ENCODE measurements around the gene DNAJC27. TPM values are rescaled to one million over a fixed set of nuclear protein-coding genes. Genes with fewer than 3 reads are reported as not detected.

The DNAJC27 gene
- total RNA-seq, 1 donor from 2014 or later, result 7.0 TPM

GRCh38 chr2:24924732-24925131 lies 47.0 kb downstream of the DNAJC27 start:
- Mint-ChIP-seq H3K27me3 (ENCODE audit: unreplicated experiment) (no peaks in the 10 kb centered on the region), H3K36me3 (ENCODE audit: unreplicated experiment) (no peaks in the 10 kb centered on the region), H3K9me3 (ENCODE audit: unreplicated experiment) (no peaks in the 10 kb centered on the region), H3K4me3 (ENCODE audit: unreplicated experiment) (no peak overlapping the region), H3K27ac (ENCODE audit: unreplicated experiment) (no peak overlapping the region), H3K4me1 (ENCODE audit: unreplicated experiment) (peaks cover 5% of the 10 kb centered on the region)
- no peak for TF ChIP-seq CTCF (IDR thresholded peaks at IDR 0.05)
- DNase-seq (ENCODE audit: extremely low spot score, unreplicated experiment), result no peak

GRCh38 chr2:24924266-24924665 lies 47.5 kb downstream of the DNAJC27 start:
- TF ChIP-seq CTCF (IDR thresholded peaks at IDR 0.05), result no peak
- no peak for DNase-seq (ENCODE audit: extremely low spot score, unreplicated experiment)
- H3K9me3 Mint-ChIP-seq (ENCODE audit: unreplicated experiment), result no peaks in the 10 kb centered on the region
- H3K4me3 Mint-ChIP-seq (ENCODE audit: unreplicated experiment), result no peak overlapping the region
- no peaks in the 10 kb centered on the region for H3K36me3 Mint-ChIP-seq (ENCODE audit: unreplicated experiment)
- H3K27ac Mint-ChIP-seq (ENCODE audit: unreplicated experiment), result no peak overlapping the region
- peaks cover 6% of the 10 kb centered on the region for H3K4me1 Mint-ChIP-seq (ENCODE audit: unreplicated experiment)
- H3K27me3 Mint-ChIP-seq (ENCODE audit: unreplicated experiment), result no peaks in the 10 kb centered on the region

GRCh38 chr2:24923106-24923505 lies 48.6 kb downstream of the DNAJC27 start:
- H3K36me3 Mint-ChIP-seq (ENCODE audit: unreplicated experiment), result no peaks in the 10 kb centered on the region
- no peak overlapping the region for H3K4me3 Mint-ChIP-seq (ENCODE audit: unreplicated experiment)
- no peak for TF ChIP-seq CTCF (IDR thresholded peaks at IDR 0.05)
- H3K9me3 Mint-ChIP-seq (ENCODE audit: unreplicated experiment), result no peaks in the 10 kb centered on the region
- no peak overlapping the region for H3K27ac Mint-ChIP-seq (ENCODE audit: unreplicated experiment)
- peaks cover 17% of the 10 kb centered on the region for H3K4me1 Mint-ChIP-seq (ENCODE audit: unreplicated experiment)
- DNase-seq (ENCODE audit: extremely low spot score, unreplicated experiment), result no peak
- H3K27me3 Mint-ChIP-seq (ENCODE audit: unreplicated experiment), result no peaks in the 10 kb centered on the region

GRCh38 chr2:24922556-24922955 lies 49.2 kb downstream of the DNAJC27 start:
- no peaks in the 10 kb centered on the region for H3K9me3 Mint-ChIP-seq (ENCODE audit: unreplicated experiment)
- no peak for TF ChIP-seq CTCF (IDR thresholded peaks at IDR 0.05)
- H3K4me1 Mint-ChIP-seq (ENCODE audit: unreplicated experiment), result peaks cover 22% of the 10 kb centered on the region
- H3K36me3 Mint-ChIP-seq (ENCODE audit: unreplicated experiment), result no peaks in the 10 kb centered on the region
- H3K27ac Mint-ChIP-seq (ENCODE audit: unreplicated experiment), result no peak overlapping the region
- H3K4me3 Mint-ChIP-seq (ENCODE audit: unreplicated experiment), result peak overlapping the region; percentile 12
- H3K27me3 Mint-ChIP-seq (ENCODE audit: unreplicated experiment), result no peaks in the 10 kb centered on the region
- no peak for DNase-seq (ENCODE audit: extremely low spot score, unreplicated experiment)

DNA sequence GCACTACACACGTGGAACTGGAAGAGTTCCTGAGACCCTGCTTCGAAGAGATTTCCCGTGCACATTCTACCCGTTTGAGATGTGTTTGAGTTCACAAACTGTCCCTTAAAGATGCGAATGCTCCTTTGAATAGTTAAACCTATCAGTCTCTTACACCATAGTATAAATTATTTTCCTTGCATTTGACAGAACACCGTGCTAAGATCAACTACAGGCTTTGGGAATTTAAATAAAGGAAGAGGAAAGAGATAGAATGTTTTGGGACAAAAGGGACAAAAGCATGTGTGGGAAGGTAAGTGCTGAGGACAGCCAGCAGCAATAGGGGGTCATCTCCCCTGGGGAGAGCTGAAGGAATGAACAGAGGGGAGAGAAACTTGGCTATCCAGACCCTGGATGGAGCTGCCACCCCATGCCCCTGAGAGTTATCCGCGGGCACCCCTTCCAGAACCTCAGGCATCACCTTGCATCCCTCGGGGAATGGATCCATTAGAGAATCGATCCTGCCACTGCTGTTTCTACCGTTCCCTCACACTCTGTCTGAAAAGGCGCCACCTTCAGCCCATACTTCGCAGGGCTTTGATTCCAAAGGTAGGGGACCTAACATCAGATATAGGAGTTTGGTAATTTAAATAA lies 50.8 kb downstream of the DNAJC27 start:
- no peak for DNase-seq (ENCODE audit: extremely low spot score, unreplicated experiment)
- Mint-ChIP-seq H3K36me3 (ENCODE audit: unreplicated experiment) (no peaks in the 10 kb centered on the region), H3K4me1 (ENCODE audit: unreplicated experiment) (peaks cover 34% of the 10 kb centered on the region), H3K27ac (ENCODE audit: unreplicated experiment) (no peak overlapping the region), H3K4me3 (ENCODE audit: unreplicated experiment) (peak overlapping the region; percentile 72), H3K9me3 (ENCODE audit: unreplicated experiment) (no peaks in the 10 kb centered on the region), H3K27me3 (ENCODE audit: unreplicated experiment) (no peaks in the 10 kb centered on the region)
- TF ChIP-seq CTCF (IDR thresholded peaks at IDR 0.05), result peak; percentile 38

Measured in osteocyte (in vitro differentiated cells).